ENCODE results near the gene COL27A1. TPM values are rescaled to one million over a fixed set of nuclear protein-coding genes. Genes with fewer than 3 reads are reported as not detected.

Gene COL27A1
- total RNA-seq, 1 donor from 2014 or later = 0.33 TPM

- POLR2A ChIA-PET = no interaction called here
- Mint-ChIP-seq H3K4me1 (no peaks in the 10 kb centered on the region), H3K4me3 (no peak overlapping the region), H3K27me3 (peaks cover 3% of the 10 kb centered on the region), H3K9me3 (no peaks in the 10 kb centered on the region), H3K27ac (no peak overlapping the region), H3K36me3 (ENCODE audit: low read depth) (no peaks in the 10 kb centered on the region)
- DNase-seq (no peak), ATAC-seq (ENCODE audit: low read depth) (no peak)
- no peak for TF ChIP-seq CTCF (IDR thresholded peaks at IDR 0.05)
- intact Hi-C loops (cut with micrococcal nuclease) = no loop called here
- CTCF ChIA-PET = no interaction called here
Observed at GRCh38 chr9:114250648-114251047, 95.3 kb downstream of the COL27A1 start.

- H3K27me3 Mint-ChIP-seq = peaks cover 3% of the 10 kb centered on the region
- TF ChIP-seq CTCF (IDR thresholded peaks at IDR 0.05) = no peak
- POLR2A ChIA-PET = no interaction called here
- no peak overlapping the region for H3K27ac Mint-ChIP-seq
- H3K4me1 Mint-ChIP-seq = no peaks in the 10 kb centered on the region
- intact Hi-C loops (cut with micrococcal nuclease) = no loop called here
- H3K4me3 Mint-ChIP-seq = no peak overlapping the region
- H3K9me3 Mint-ChIP-seq = no peaks in the 10 kb centered on the region
- no peaks in the 10 kb centered on the region for H3K36me3 Mint-ChIP-seq (ENCODE audit: low read depth)
- ATAC-seq (ENCODE audit: low read depth) (no peak), DNase-seq (no peak)
- CTCF ChIA-PET = no interaction called here
Observed at GRCh38 chr9:114252394-114252793, 97.1 kb downstream of the COL27A1 start.

DNA sequence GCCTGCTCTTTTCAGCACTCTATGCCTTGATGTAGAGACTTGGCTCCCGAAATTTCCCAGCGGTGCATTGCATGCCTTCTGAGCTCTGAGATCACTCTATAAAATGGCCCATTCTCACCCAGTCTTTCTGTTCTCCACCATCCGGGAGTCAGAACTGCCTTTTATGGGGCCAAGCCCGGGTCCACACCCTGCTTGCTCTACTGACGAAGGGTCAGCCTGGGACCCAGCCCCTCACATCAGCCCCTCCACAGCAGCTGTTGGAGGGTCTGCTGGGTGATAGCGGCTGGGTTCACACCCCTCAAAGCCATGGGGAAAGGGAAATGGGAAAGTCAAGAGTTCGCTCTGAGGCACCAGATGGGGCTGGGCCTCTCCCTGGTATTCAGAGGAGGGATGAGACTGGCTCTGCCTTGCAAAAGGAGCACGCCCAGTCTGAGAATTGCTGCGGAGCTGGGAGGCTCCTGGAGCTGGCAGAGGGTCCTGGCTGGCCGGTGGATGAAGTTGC lies 101.5 kb downstream of the COL27A1 start:
- Mint-ChIP-seq H3K27me3 (peaks cover 3% of the 10 kb centered on the region), H3K9me3 (no peaks in the 10 kb centered on the region), H3K4me3 (no peak overlapping the region), H3K27ac (no peak overlapping the region), H3K36me3 (ENCODE audit: low read depth) (no peaks in the 10 kb centered on the region), H3K4me1 (no peaks in the 10 kb centered on the region)
- intact Hi-C loops (cut with micrococcal nuclease) = no loop called here
- ChIA-PET CTCF (no interaction called here), POLR2A (no interaction called here)
- no peak for TF ChIP-seq CTCF (IDR thresholded peaks at IDR 0.05)
- ATAC-seq (ENCODE audit: low read depth) (no peak), DNase-seq (no peak)

DNA sequence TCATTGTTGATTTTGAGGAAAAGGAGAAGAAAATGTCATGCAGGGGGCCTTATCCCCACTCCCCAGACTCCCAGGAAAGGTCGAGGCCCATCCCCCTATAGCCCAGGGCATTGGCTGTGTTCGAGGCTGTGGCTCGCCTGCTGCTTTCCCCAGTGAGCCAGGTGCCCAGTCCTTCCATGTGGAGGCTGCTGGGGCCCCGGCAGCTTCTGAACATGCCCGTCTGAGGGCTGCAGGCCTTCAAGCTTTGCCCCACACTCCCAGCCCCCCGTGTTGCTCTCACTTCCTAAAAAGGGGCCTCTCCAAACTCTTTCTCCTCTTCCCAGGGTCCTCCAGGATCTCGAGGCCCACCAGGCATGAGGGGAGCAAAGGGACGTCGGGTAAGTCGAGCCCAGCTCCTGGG lies 102.9 kb downstream of the COL27A1 start:
- no peaks in the 10 kb centered on the region for H3K36me3 Mint-ChIP-seq (ENCODE audit: low read depth)
- ChIA-PET POLR2A (no interaction called here), CTCF (no interaction called here)
- no peak overlapping the region for H3K4me3 Mint-ChIP-seq
- DNase-seq = no peak
- no peaks in the 10 kb centered on the region for H3K4me1 Mint-ChIP-seq
- no peaks in the 10 kb centered on the region for H3K9me3 Mint-ChIP-seq
- peaks cover 3% of the 10 kb centered on the region for H3K27me3 Mint-ChIP-seq
- intact Hi-C loops (cut with micrococcal nuclease) = no loop called here
- TF ChIP-seq CTCF (IDR thresholded peaks at IDR 0.05) = no peak
- no peak overlapping the region for H3K27ac Mint-ChIP-seq
- ATAC-seq (ENCODE audit: low read depth) = no peak

DNA sequence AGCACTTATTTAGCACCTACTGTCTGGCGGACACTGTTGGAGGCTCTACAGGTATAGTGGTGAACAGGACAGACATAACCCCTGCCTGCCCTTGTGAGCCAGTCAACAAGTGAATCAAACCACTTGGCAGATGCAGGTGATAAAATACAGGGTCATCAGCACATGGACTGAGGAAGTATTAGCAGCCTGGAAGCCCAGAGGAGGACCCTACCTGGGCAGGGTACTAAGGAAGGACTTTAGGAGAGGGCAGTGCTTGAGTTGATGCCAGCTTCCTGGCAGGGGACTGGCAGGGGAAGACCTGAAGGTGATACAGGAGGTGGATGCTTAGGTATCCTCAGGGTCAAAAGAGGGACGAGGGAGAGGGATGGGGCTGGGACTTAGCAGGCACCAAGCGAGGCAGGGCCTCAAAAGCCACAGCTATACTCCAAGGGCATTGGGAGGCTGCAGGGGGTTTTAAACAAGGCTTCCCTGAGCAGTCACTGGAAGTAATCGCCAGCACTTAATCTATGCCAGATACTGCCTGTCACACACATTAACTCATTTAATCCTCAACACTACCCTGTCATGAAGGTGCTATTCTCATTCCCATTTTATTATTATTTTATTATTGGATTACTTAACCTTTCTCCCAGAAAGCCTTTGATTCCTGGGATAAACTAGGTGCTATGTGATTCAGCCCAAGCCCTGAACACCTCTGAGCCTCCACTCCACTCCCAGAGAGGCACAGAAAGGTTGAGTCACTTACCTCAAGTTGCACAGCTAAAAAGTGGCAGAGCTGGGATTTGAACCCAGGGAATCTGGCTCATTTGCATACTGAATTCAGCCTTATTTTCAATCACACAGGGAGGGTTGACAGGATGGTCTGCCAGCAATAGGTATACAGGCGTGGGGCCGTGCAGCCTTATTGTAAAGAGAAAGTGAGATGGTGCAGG lies 103.8 kb downstream of the COL27A1 start:
- H3K36me3 Mint-ChIP-seq (ENCODE audit: low read depth) = no peaks in the 10 kb centered on the region
- TF ChIP-seq CTCF (IDR thresholded peaks at IDR 0.05) = no peak
- no peak for DNase-seq
- intact Hi-C loops (cut with micrococcal nuclease) = no loop called here
- ChIA-PET CTCF (no interaction called here), POLR2A (no interaction called here)
- H3K9me3 Mint-ChIP-seq = no peaks in the 10 kb centered on the region
- H3K4me1 Mint-ChIP-seq = no peaks in the 10 kb centered on the region
- no peak overlapping the region for H3K27ac Mint-ChIP-seq
- ATAC-seq (ENCODE audit: low read depth) = no peak
- H3K27me3 Mint-ChIP-seq = no peaks in the 10 kb centered on the region
- H3K4me3 Mint-ChIP-seq = no peak overlapping the region

All from activated B cell treated with CpG ODN at 0.5 μM for 24 hours (primary cell).